GM20431 (cell line): ENCODE results near the gene GANAB.
"Not testable (repeated sequence)": the region's sequence is repeated elsewhere in the genome, so short reads cannot be mapped to it uniquely, and the experiment has no call there.

Source experiments
- in situ Hi-C: fragments of 300-500 bp; cut with MseI, MboI; formaldehyde crosslinking; loops from one replicate; pipeline ENCODE4 v1.15.0; 2020; ENCODE audit warnings: low sequenced_read_pairs; ENCODE audit not compliant: unreplicated experiment

Gene GANAB

GRCh38 chr11:62603776-62604299, 42.6 kb downstream of the GANAB start:
- in situ Hi-C loops, result no loop called here

- in situ Hi-C loops, result no loop called here
Observed at GRCh38 chr11:62603072-62603408, 43.4 kb downstream of the GANAB start.

GRCh38 chr11:62602141-62603071, 44.0 kb downstream of the GANAB start:
- in situ Hi-C loops, result no loop called here

- in situ Hi-C loops, result no loop called here
Observed at GRCh38 chr11:62601372-62602140, 44.9 kb downstream of the GANAB start, which contains the start of gene MTA2. MTA2 (minus strand) TSS chr11:62601865; CDS start chr11:62601450, 415 bp downstream.

- in situ Hi-C loops, result no loop called here
Observed at GRCh38 chr11:62601122-62601371, 45.4 kb downstream of the GANAB start.

- in situ Hi-C loops, result no loop called here
Observed at GRCh38 chr11:62600367-62601121, 45.9 kb downstream of the GANAB start.

GRCh38 chr11:62599901-62600300, 46.5 kb downstream of the GANAB start:
- in situ Hi-C loops, result no loop called here

- in situ Hi-C loops, result no loop called here
Observed at GRCh38 chr11:62599069-62599696, 47.2 kb downstream of the GANAB start.

GRCh38 chr11:62595124-62595523, 51.3 kb downstream of the GANAB start:
- in situ Hi-C loops, result no loop called here

GRCh38 chr11:62593434-62594044, 52.9 kb downstream of the GANAB start:
- in situ Hi-C loops, result no loop called here

- in situ Hi-C loops, result no loop called here
Observed at GRCh38 chr11:62592989-62593421, 53.4 kb downstream of the GANAB start.

GRCh38 chr11:62592146-62592815, 54.1 kb downstream of the GANAB start:
- in situ Hi-C loops, result no loop called here

GRCh38 chr11:62591448-62592145, 54.8 kb downstream of the GANAB start, which contains the start of gene TUT1:
TUT1 (minus strand) TSS chr11:62591523; CDS start chr11:62591485, 38 bp downstream.
- in situ Hi-C loops, result no loop called here

GRCh38 chr11:62588966-62589637, 57.3 kb downstream of the GANAB start:
- in situ Hi-C loops, result no loop called here

GRCh38 chr11:62585356-62585755, 61.1 kb downstream of the GANAB start:
- in situ Hi-C loops, result not testable (repeated sequence)

- in situ Hi-C loops, result not testable (repeated sequence)
Observed at GRCh38 chr11:62581735-62582134, 64.7 kb downstream of the GANAB start.

GRCh38 chr11:62580959-62581715, 65.3 kb downstream of the GANAB start:
- in situ Hi-C loops, result no loop called here
